ENCODE results near the gene C9orf72.

GRCh38 chr9:27566118-27566517, 7.2 kb downstream of the C9orf72 start:
- TF ChIP-seq CEBPB (tag; IDR thresholded peaks at IDR 0.05) (no peak), ZNF75A (CRISPR knock-in tag; IDR thresholded peaks at IDR 0.05) (no peak), ZNF311 (CRISPR knock-in tag; IDR thresholded peaks at IDR 0.05) (no peak)

Data from K562 (cell line).